NT2/D1 (cell line): ENCODE measurements around the gene DOCK3.

Source experiments
- SUZ12 ChIP-seq: IDR thresholded peaks from 2 replicates; pipeline ENCODE4 v1.6.1; 2011; ENCODE audit not compliant: insufficient read length, insufficient read depth; ENCODE audit errors: extremely low read depth
- YY1 ChIP-seq: IDR thresholded peaks from 2 replicates; pipeline ENCODE4 v1.6.1; 2011; ENCODE audit not compliant: insufficient read length, insufficient read depth
- ZNF274 ChIP-seq: IDR thresholded peaks from 2 replicates; pipeline ENCODE4 v1.6.1; 2011; ENCODE audit warnings: mild to moderate bottlenecking, low read depth, low read length

DNA sequence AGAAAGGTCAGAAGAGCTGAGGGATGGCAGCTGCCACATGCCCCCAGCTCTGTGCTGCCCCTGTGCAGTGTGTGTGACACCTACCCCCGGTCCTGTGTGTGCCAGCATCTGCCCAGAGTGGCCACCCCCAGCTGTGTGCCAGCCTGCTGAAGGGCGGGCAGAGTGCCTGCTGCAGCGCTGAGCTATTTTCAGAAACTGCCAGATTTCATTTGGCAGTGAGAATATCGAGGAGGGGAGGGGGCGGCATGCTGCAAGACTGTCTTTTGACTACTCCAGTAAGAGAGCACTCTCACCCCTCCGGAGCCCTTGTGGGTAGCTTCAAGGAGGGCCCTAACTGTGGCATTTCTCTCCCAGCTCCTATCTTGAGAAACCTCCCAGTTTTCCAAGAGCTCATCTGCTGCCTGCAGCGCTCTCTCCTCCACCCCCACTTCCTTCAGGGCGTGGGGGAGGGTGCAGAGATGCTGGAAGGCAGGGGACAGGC is 25.2 kb upstream of the DOCK3 start:
- no peak for TF ChIP-seq YY1
- no peak for TF ChIP-seq ZNF274
- no peak for TF ChIP-seq SUZ12
